GM19328 (cell line): ENCODE results near the gene RPS19BP1.

Source experiments
- ATAC-seq: cut with Tn5 transposase; IDR thresholded peaks from one replicate; pipeline ENCODE4 v1.9.1; 2021; ENCODE audit warnings: mild to moderate bottlenecking, moderate library complexity; ENCODE audit not compliant: unreplicated experiment

The RPS19BP1 gene

GRCh38 chr22:39532215-39533073 is at the start of gene RPS19BP1:
RPS19BP1 (minus strand) TSS chr22:39532748; CDS start chr22:39532738, 10 bp downstream.
- ATAC-seq, result peak; percentile 76

GRCh38 chr22:39581303-39581702 is 48.8 kb upstream of the RPS19BP1 start:
- no peak for ATAC-seq

- ATAC-seq, result no peak
Observed at GRCh38 chr22:39580795-39581194, 48.2 kb upstream of the RPS19BP1 start.

- no peak for ATAC-seq
Observed at GRCh38 chr22:39580006-39580441, 47.5 kb upstream of the RPS19BP1 start.

GRCh38 chr22:39577900-39578299 is 45.4 kb upstream of the RPS19BP1 start:
- ATAC-seq, result no peak

GRCh38 chr22:39577366-39577765 is 44.8 kb upstream of the RPS19BP1 start:
- no peak for ATAC-seq

GRCh38 chr22:39576027-39576426 is 43.5 kb upstream of the RPS19BP1 start:
- no peak for ATAC-seq

GRCh38 chr22:39575552-39575825 is 42.9 kb upstream of the RPS19BP1 start:
- no peak for ATAC-seq

GRCh38 chr22:39574779-39575551 is 42.4 kb upstream of the RPS19BP1 start:
- no peak for ATAC-seq

- ATAC-seq, result no peak
Observed at GRCh38 chr22:39571538-39571937, 39.0 kb upstream of the RPS19BP1 start.

- no peak for ATAC-seq
Observed at GRCh38 chr22:39570665-39571064, 38.1 kb upstream of the RPS19BP1 start, which contains the start of gene CACNA1I. CACNA1I (plus strand) TSS chr22:39570753; CDS start chr22:39570753, 0 bp downstream.

GRCh38 chr22:39570226-39570625 is 37.7 kb upstream of the RPS19BP1 start:
- no peak for ATAC-seq

GRCh38 chr22:39569066-39569465 is 36.5 kb upstream of the RPS19BP1 start:
- ATAC-seq, result no peak

GRCh38 chr22:39568278-39568981 is 35.9 kb upstream of the RPS19BP1 start:
- ATAC-seq, result no peak

- no peak for ATAC-seq
Observed at GRCh38 chr22:39567135-39567946, 34.8 kb upstream of the RPS19BP1 start.

GRCh38 chr22:39565414-39565944 is 32.9 kb upstream of the RPS19BP1 start:
- ATAC-seq, result no peak

- no peak for ATAC-seq
Observed at GRCh38 chr22:39563571-39564428, 31.3 kb upstream of the RPS19BP1 start.

- no peak for ATAC-seq
Observed at GRCh38 chr22:39562839-39563489, 30.4 kb upstream of the RPS19BP1 start.

GRCh38 chr22:39560127-39560526 is 27.6 kb upstream of the RPS19BP1 start:
- no peak for ATAC-seq
